GM19468 (cell line): Measurements from ENCODE around the gene DOK7.

Experiments used
- ATAC-seq: cut with Tn5 transposase; IDR thresholded peaks from one replicate; pipeline ENCODE4 v1.9.1; 2021; ENCODE audit warnings: mild to moderate bottlenecking, moderate library complexity, moderate number of reproducible peaks; ENCODE audit not compliant: unreplicated experiment; ENCODE audit errors: extremely low read depth

The DOK7 gene

GRCh38 chr4:3473181-3473950 lies 10.3 kb downstream of the DOK7 start:
- no peak for ATAC-seq

- ATAC-seq: no peak
Observed at GRCh38 chr4:3473996-3474765, 11.1 kb downstream of the DOK7 start.

DNA sequence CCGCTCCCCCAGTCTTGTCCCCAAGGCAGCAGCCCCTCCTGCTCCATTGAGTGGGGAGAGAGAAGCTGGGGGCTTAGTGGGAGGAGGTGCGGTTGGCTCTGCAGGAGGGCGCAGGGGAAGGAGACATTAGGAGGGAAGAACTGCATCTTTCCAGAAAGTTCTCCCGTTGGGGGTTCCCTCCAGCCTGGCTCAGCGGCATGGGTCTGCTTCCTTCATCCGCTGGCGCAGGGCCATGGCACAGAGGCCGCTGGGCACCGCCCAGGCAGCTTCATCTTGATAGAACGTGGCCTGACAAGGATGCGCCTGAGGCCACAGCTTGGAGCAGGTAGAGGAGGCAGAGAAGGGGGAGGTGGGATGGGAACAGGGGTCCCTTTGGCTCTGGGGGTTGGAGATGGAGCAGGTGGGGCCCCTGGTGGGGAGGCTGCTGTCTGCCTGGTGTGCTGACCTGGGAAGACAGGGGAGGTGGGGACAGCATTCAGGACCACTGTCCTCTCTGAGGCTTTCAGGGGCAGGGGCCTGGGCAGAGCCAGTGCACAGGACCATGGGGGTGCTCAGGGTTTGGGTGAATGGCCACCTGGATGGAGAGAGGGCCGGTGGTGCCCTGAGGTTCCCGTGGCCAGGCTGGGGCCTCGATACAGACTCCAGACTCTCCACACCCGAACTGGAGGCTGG lies 12.1 kb downstream of the DOK7 start:
- ATAC-seq: no peak

GRCh38 chr4:3475713-3476260 lies 12.7 kb downstream of the DOK7 start:
- no peak for ATAC-seq

DNA sequence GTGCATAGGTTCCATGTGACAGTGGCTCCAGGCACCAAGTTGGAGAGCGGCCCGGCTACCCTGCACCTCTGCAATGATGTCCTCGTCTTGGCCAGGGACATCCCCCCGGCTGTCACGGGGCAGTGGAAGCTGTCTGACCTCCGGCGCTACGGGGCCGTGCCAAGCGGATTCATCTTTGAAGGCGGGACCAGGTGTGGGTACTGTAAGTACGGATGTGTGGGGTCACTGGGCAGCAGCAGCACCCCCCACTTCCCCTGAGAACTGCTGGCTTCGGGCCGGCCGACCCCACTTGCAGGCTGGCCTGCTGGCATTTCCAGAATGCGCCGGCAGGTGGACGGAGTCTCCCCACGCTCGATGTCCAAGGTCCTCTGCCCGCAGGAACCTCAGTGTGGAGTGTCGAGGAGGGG lies 13.2 kb downstream of the DOK7 start:
- ATAC-seq: no peak

- no peak for ATAC-seq
Observed at GRCh38 chr4:3476936-3477749, 14.0 kb downstream of the DOK7 start.

GRCh38 chr4:3477750-3478430 lies 14.8 kb downstream of the DOK7 start:
- ATAC-seq: no peak

DNA sequence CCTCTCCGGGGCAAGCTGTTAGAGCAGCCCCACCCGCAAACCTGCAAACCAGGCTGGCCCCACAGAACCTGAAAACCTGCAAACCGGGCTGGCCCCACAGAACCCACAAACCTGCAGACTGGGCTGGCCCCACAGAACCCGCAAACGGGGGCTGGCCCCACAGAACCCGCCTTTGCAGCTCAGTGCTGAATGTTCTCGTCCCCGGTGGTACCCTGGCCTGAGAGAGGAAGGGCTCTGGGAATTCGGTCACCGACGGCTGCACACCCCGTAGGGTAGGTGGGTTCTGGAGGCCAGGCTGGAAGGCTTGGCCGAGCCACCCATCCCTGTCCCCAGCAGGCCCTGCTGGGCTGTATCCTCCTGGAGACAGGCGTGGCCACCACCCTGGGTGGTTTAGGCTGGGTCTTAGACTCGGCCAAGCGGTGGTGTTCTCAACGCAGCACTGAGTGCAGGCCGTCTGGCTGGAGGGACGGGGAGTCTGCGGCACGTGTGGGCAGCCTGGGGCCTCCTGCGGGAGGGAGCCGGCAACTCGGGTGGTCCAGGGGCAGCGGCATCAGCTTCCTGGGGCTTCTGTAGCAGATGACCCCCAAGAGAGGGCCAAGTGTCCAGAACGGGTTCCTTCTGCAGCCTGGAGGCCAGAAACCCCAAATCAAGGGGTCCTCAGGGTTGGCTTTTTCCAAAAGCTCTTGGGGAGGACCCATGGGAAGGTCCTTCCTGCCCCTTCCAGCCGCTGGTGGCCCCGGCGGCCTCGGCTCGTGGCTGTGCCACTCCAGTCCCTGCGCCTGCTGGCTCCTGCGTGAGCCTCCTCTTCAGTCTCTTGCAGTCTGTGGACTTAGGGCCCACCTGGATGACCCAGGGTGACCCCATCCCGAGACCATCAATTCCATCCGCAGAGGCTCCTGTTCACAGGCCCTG lies 15.6 kb downstream of the DOK7 start:
- ATAC-seq: no peak

DNA sequence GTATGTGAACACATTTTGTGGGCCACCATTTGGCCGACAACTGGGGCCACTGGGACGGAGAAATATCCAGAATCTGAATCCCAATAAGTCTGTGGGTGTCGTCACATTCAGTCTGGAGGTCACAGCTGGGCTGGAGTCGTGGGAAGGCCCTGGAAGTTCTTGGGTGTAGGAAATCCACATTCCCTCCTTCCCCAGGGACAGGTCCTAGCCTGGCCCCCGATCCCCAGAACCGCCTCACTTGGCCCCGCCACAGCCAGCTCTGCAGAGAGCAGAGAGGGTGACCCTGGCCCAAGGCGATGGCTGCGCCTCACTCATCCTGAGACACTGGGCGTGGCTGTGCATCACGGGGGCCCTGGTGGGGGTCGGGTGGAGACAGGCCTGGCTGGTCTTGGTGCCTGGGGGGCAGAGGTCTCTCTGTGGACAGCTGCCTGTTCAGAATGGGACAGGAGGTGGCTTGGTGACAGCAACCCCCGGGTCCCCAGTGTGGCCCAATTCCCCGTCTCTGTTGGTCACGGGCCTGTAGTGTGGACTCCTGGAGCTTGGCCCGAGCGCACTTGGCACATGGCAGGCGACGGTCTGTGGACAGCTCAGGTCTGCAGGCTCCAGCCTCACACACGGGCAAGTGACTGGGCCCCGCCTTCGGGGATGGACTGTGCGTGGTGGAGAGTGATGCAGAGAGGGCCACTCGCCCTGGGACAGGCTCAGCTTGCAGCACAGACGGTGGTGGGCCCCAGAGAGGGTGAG lies 16.4 kb downstream of the DOK7 start:
- ATAC-seq: no peak

- no peak for ATAC-seq
Observed at GRCh38 chr4:3480528-3481112, 17.5 kb downstream of the DOK7 start.

DNA sequence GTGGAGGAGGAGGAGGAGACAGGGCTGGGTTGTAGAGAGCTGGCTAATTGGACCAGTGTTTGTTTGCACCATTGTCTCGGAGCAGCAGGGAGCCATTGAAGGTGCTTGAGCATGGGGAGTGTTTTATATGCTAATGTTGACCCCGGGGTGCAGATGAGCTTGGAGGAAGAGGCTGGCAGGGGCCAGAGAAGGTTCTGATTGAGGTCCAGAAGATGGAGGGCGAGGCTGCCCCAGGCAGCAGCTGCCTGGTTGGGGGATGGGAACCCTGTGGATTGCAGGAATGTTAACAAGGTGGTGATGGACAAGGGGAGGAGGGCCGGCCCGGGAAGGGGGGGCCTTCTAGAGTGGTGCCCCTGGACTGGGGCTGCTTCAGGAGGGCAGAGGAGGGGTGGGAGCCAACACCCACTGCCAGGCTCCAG lies 18.0 kb downstream of the DOK7 start:
- ATAC-seq: no peak

DNA sequence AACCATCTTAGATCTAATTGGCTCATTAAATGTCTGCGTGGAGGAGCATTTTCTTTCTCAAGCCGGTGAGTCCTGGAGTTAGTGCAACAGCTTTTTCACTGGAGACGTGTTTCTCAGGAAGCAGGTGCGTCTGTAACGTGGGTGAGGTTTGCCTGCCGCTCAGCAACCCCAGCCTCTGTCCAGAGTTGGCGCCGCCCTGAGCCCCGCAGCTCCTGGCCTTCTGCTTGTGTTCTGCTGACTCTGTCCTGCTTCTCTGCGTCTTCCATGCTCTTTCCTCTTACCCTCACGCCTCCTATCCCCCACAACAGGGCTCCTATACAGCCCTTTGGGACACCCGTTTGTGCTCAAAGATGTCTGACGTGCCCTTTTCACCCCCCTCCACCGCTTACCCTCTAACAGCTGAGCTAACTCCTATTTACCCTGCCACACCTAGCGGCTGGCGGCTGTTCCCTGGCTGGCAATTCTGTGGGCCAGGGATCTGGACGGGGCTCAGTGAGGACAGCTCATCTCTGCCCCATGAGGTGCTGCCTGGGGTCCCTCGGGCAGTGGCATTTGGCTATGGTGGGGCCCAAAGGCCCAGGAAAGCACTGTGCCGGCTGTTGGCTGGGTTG lies 18.8 kb downstream of the DOK7 start:
- ATAC-seq: no peak

DNA sequence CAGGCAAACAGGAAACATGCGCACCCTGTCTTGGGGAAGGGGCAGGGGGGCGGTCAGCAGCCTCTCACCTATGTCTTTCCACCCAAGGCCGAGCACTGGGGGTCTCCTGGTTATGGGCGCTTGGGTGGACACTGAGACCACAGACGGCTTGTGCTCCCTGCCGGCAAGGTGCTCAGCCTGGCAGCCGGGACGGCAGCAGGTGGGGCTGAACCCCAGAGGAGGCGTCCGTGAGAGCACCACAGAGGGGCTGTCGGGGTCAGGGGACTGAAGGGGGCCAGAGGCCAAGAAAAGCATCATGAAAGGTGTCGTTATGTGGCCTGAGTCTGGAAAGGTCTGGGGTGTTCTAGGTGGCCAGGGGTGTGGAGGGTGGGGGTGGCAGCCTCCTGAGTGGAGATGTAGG lies 19.6 kb downstream of the DOK7 start:
- ATAC-seq: no peak

- ATAC-seq: no peak
Observed at GRCh38 chr4:3483471-3483921, 20.4 kb downstream of the DOK7 start.

DNA sequence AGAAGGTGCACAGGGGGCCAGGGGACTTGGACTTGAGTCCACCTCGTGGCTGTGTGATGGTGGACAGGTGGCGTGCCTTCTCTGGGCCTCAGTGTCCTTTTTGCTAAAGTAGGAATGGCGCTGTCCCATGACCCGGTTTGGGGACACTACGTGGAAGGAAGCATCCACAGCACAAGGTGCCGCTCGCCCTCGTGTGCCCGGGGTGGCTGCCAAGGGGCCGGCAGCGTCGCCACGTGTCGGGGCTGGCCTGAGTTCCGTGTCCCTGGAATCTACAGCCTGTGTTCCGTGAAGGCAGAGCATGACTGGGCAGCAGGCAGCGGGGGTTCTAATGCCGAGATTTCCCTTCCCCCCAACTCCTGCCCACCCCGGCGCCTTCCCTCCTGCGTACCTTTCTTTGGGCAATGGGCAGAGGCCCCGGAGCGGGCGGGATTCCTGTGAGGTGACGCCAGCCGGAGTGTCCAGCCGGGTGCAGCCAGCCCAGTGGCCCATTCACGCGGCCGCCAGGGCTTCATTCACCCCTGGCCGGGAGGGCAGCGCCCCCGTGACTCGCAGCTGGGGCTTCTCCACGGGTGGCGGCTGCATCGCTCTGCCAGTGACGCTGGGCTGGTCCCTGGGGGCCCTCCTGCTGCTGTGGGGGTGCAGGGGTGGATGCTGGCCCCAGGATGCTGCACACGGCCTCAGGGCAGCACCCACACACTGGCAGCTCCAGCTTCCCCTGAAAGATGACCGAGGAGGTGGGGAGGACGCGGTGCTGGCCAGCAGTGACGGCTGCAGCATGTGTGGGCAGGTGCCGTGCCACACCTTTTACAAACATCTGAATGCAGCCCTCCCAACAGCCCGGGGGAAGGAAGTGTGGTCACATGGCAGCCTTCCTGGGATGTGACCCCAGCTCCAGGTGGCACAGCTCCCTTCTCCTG lies 21.2 kb downstream of the DOK7 start:
- no peak for ATAC-seq
